Kidney (tissue), 14 donors: ENCODE data around the gene ZCCHC14. TPM values are rescaled to one million over a fixed set of nuclear protein-coding genes. Genes with fewer than 3 reads are reported as not detected.
A peak's percentile ranks its signal among the peaks of the same experiment; 100 is the strongest.

Source experiments
- DNase-seq, 5 donors: peaks; one replicate each; pipeline ENCODE4 v3.0.0-alpha.2; 2013 to 2020
- FAIRE-seq: peaks from 2 replicates; lab custom pipeline; 2012; peaks lifted over from hg19 to GRCh38; lab: Jason Lieb, UNC
- H3K27ac ChIP-seq, 2 donors: one replicate each; pipeline ENCODE4 v1.7.0; 2013; ENCODE audit warnings: low read depth in 2 of 2, low read length in 2 of 2, inconsistent platforms in 1 of 2
- H3K27me3 ChIP-seq: one replicate; pipeline ENCODE4 v1.7.1; 2013; ENCODE audit warnings: low read length, inconsistent platforms; ENCODE audit not compliant: control insufficient read depth, insufficient read depth
- H3K36me3 ChIP-seq, 3 donors: one replicate each; pipeline versions ENCODE4 v1.7.0 to v1.7.1; 2013; ENCODE audit warnings: low read length in 3 of 3, control low read depth in 1 of 3, inconsistent platforms in 1 of 3; ENCODE audit not compliant: insufficient read depth in 3 of 3, control insufficient read depth in 2 of 3
- H3K4me1 ChIP-seq, 3 donors: one replicate each; pipeline versions ENCODE4 v1.7.0 to v1.7.1; 2013; ENCODE audit warnings: low read length in 3 of 3, inconsistent platforms in 1 of 3, low read depth in 1 of 3; ENCODE audit not compliant: control insufficient read depth in 2 of 3, insufficient read depth in 2 of 3
- H3K4me3 ChIP-seq, 3 donors: one replicate each; pipeline versions ENCODE4 v1.7.0 to v1.8.1; 2013; ENCODE audit warnings: low read length in 3 of 3, control low read depth in 1 of 3, inconsistent platforms in 1 of 3
- H3K9ac ChIP-seq, 3 donors: one replicate each; pipeline versions ENCODE4 v1.7.0 to v1.7.1; 2013; ENCODE audit warnings: low read length in 3 of 3, control low read depth in 1 of 3, inconsistent platforms in 1 of 3
- H3K9me3 ChIP-seq, 3 donors: one replicate each; pipeline versions ENCODE4 v1.7.0 to v1.7.1; 2013; ENCODE audit warnings: low read length in 3 of 3, control low read depth in 1 of 3, inconsistent platforms in 1 of 3; ENCODE audit not compliant: control insufficient read depth in 2 of 3, insufficient read depth in 1 of 3
- CTCF ChIP-seq: IDR thresholded peaks from 3 replicates; pipeline ENCODE4 v1.5.1; 2012; ENCODE audit warnings: mild to moderate bottlenecking, moderate library complexity, borderline replicate concordance; ENCODE audit not compliant: insufficient read depth; ENCODE audit errors: extremely low read depth
- intact Hi-C: fragments of 100-400 bp; cut with DNase I; formaldehyde crosslinking; loops from one replicate; pipeline ENCODE4 v1.11.1; 2022
- polyA plus RNA-seq: library from polyadenylated mRNA; stranded (reverse); fragments of 350-450 nt; fragmentation: Illumina TruSeq; extraction: RNeasy Lipid Tissue Mini Kit (QIAGEN cat#74804); gene quantifications from one replicate; pipeline ENCODE4 v1.2.3, GENCODE V29; 2014; ENCODE audit warnings: low read depth, low replicate concordance; ENCODE audit not compliant: insufficient read depth
- total RNA-seq: library from RNA; stranded (reverse); fragmentation: NEBNext Ultra II Directional; extraction: Animal tissue kit (Norgen Biotek cat#: 25700); gene quantifications from one replicate; pipeline ENCODE4 v1.2.1, GENCODE V29; 2021
- donor health status: control.
- donor health status: control.
- donor health status: control.
- donor health status: control.
- donor health status: control.
- donor health status: DM: yes; HTN: yes; CAD: no.
- donor health status: Normal renal cell carcinoma (clear cell type).

Gene ZCCHC14
- total and polyA plus RNA-seq, 2 donors from 2014 or later: 6.4 to 32.8 TPM

- no peak overlapping the region for H3K27ac ChIP-seq
- peaks cover 0 to 4% (median 3%) of the 10 kb centered on the region in 3 donors for H3K4me1 ChIP-seq
- FAIRE-seq (no peak), DNase-seq (peak in 1 of 5 donors; percentile 59)
- no peaks in the 10 kb centered on the region for H3K27me3 ChIP-seq
- H3K9ac ChIP-seq: no peak overlapping the region
- H3K4me3 ChIP-seq: no peak overlapping the region
- H3K36me3 ChIP-seq: peaks cover 0 to 45% (median 20%) of the 10 kb centered on the region in 3 donors
- H3K9me3 ChIP-seq: no peaks in the 10 kb centered on the region
- TF ChIP-seq CTCF: no peak
- intact Hi-C loops: no loop called here
These were observed 82.3 kb downstream of the ZCCHC14 start for GRCh38 chr16:87410530-87410929.

DNA sequence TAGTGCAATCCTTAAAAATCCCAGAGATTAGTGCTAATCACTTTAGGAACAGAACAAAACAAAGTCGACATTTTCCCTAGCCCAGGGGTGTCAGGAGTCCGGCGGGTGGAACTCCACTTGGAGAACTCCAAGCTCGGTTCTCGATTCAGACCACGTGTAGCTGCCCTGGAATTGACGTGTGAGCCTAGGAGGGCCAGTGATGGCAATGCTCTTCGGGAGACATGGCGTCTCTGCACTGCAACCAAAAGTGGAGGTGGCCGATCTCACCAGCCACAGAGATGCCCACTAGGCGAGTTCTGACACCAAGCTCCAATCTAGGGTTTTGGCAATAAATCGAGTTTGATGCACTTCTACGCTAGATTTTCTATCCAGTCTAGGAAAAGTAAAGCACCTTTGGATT lies 83.0 kb downstream of the ZCCHC14 start:
- Histone ChIP-seq H3K9ac (no peak overlapping the region), H3K36me3 (peaks cover 0 to 46% (median 18%) of the 10 kb centered on the region in 3 donors), H3K9me3 (no peaks in the 10 kb centered on the region), H3K4me3 (no peak overlapping the region), H3K27me3 (no peaks in the 10 kb centered on the region), H3K27ac (no peak overlapping the region), H3K4me1 (peaks cover 0 to 4% (median 3%) of the 10 kb centered on the region in 3 donors)
- DNase-seq (peak in 1 of 5 donors; percentile 25), FAIRE-seq (no peak)
- intact Hi-C loops: no loop called here
- TF ChIP-seq CTCF: no peak

GRCh38 chr16:87409153-87409552 lies 83.7 kb downstream of the ZCCHC14 start:
- H3K4me1 ChIP-seq: peaks cover 0 to 4% (median 3%) of the 10 kb centered on the region in 3 donors
- no peak for FAIRE-seq
- TF ChIP-seq CTCF: no peak
- no peaks in the 10 kb centered on the region for H3K27me3 ChIP-seq
- H3K27ac ChIP-seq: no peak overlapping the region
- peaks cover 0 to 49% (median 18%) of the 10 kb centered on the region in 3 donors for H3K36me3 ChIP-seq
- no peaks in the 10 kb centered on the region for H3K9me3 ChIP-seq
- no peak overlapping the region for H3K4me3 ChIP-seq
- intact Hi-C loops: no loop called here
- peak in 1 of 5 donors; percentile 56 for DNase-seq
- no peak overlapping the region for H3K9ac ChIP-seq
